T-helper 17 cell (primary cell): ENCODE data around the gene PERP. TPM values are rescaled to one million over a fixed set of nuclear protein-coding genes. Genes with fewer than 3 reads are reported as not detected.
"Not testable (repeated sequence)": the region's sequence is repeated elsewhere in the genome, so short reads cannot be mapped to it uniquely, and the experiment has no call there.

Experiments
- ATAC-seq: fragments of 150-1000 bp; cut with Tn5 transposase; 2 replicates; pipeline ENCODE4 v1.10.0; 2021; ENCODE audit warnings: mild to moderate bottlenecking, moderate library complexity
- DNase-seq, 3 donors: peaks; one replicate each; pipeline versions ENCODE4 v3.0.0 to v3.0.0-alpha.2; 2020 to 2021
- H3K9me3 ChIP-seq: one replicate; pipeline ENCODE4 v1.7.0; 2013; ENCODE audit warnings: low read length, mild to moderate bottlenecking; ENCODE audit not compliant: control insufficient read depth, poor library complexity, severe bottlenecking
- H3K27ac Mint-ChIP-seq: one replicate; pipeline ENCODE4 v1.8.0; 2022; ENCODE audit warnings: mild to moderate bottlenecking, moderate library complexity, mixed read lengths
- H3K27me3 Mint-ChIP-seq: one replicate; pipeline ENCODE4 v1.8.0; 2022; ENCODE audit warnings: mixed read lengths
- H3K36me3 Mint-ChIP-seq: one replicate; pipeline ENCODE4 v1.8.0; 2022; ENCODE audit warnings: low read depth, mixed read lengths
- H3K4me1 Mint-ChIP-seq: one replicate; pipeline ENCODE4 v1.8.0; 2022; ENCODE audit warnings: mild to moderate bottlenecking, mixed read lengths
- H3K4me3 Mint-ChIP-seq: one replicate; pipeline ENCODE4 v1.8.0; 2022; ENCODE audit warnings: mild to moderate bottlenecking, moderate library complexity, mixed read lengths
- total RNA-seq, 4 donors: library from RNA in 2 of 4; stranded (reverse) in 2 of 4; gene quantifications; one replicate each; pipeline ENCODE4 v1.2.3 and lab custom pipeline; 2022 to 2026

PERP gene
- 1 to 10 TPM; 4.3 to 5.7 TPM for total RNA-seq
- 17.5 to 25.5 reads per million in 2 donors for total RNA-seq (lab: John Stamatoyannopoulos, UW)

DNA sequence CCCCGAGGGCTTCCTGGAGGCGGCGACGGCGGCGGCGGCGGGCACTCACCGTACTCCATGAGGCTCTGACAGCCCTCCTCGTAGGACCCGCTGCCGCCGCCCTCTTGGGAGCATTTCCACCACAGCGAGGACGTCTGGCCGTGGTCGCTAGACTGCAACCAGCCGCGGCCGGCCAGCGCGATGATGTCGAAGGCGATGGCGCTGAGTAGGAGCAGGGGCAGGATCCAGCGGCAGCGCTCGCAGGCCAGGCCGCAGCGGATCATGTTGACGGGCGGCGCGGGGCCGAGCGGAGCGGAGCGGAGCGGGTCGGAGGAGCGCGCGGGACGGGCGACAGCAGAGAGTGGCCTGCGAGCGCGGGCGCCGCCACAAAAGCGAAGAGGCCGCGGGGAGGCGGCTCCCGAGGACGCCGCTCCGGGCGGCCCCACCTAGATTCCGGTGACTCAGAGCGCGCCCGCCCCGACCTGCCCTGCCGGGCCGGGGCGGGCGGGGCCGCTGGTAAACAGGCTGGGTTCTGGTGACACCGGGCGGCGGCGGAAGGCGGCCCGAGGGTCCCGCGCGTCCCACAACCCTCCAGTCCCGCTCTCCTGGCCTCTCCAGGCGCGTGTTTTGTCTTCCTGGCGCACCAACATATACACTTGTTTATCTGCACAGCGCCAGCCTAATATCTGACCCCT is at the start of gene PERP:
PERP (minus strand) TSS at position 342 of the 674 bp plus-strand sequence; CDS start at position 263, 79 bp downstream.
- Mint-ChIP-seq H3K4me1 (peaks cover 29% of the 10 kb centered on the region), H3K36me3 (no peaks in the 10 kb centered on the region), H3K4me3 (peak within 1 kb of the TSS; percentile 96), H3K27me3 (peaks cover 11% of the 10 kb centered on the region), H3K27ac (peak within 1 kb of the TSS; percentile 86)
- no peaks in the 10 kb centered on the region for H3K9me3 ChIP-seq
- DNase-seq (peak; percentile 57 to 67 (median 64)), ATAC-seq (peak; percentile 93)

GRCh38 chr6:138155443-138155842 is 48.2 kb upstream of the PERP start:
- no peaks in the 10 kb centered on the region for H3K36me3 Mint-ChIP-seq
- no peak overlapping the region for H3K4me3 Mint-ChIP-seq
- peaks cover under 1% of the 10 kb centered on the region for H3K4me1 Mint-ChIP-seq
- no peak for ATAC-seq
- H3K9me3 ChIP-seq = no peaks in the 10 kb centered on the region
- no peak overlapping the region for H3K27ac Mint-ChIP-seq
- H3K27me3 Mint-ChIP-seq = peaks cover 35% of the 10 kb centered on the region
- DNase-seq = no peak

DNA sequence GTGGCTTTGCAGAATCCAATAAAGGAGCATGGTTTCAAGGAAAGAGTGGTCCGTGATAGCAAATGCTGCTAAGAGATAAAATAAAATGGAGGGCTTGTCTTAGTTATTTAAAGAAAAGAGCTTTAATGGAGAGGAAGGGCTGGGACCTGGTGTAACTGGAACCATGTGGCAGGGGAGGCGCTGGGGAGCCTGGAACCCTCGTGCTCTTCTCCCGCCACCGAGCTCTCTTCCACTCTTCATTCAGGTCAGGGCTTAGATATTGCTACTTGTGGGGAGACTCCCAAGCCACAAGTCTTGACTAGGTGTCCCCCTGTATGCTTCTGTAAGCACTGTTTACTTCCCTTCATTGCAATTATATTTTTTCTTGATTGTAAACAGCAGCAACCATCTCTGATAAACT is 39.3 kb upstream of the PERP start:
- Mint-ChIP-seq H3K27ac (no peak overlapping the region), H3K27me3 (peaks cover 61% of the 10 kb centered on the region), H3K4me3 (no peak overlapping the region), H3K36me3 (peaks cover 2% of the 10 kb centered on the region), H3K4me1 (no peaks in the 10 kb centered on the region)
- no peaks in the 10 kb centered on the region for H3K9me3 ChIP-seq
- DNase-seq (no peak), ATAC-seq (no peak)

DNA sequence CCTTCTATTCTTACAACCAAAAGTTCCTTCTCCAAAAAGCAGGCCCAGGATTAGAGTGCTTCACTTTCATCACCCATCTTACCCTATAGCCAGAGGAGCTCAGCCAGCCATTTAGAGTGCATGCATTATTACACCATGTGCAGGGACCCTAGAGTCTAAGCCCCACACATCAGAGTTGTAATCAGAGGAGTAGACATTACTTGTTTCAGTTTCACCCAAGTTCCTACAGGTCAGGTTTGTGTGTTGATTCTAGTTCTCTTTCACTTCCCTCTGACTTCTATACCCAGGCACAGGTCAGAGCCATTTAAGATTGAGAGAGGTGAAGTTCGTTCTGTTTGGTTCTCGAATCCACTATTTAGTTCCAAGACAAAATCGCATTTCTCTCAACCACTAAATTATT is 38.2 kb upstream of the PERP start:
- Mint-ChIP-seq H3K27ac (no peak overlapping the region), H3K4me1 (no peaks in the 10 kb centered on the region), H3K36me3 (peaks cover 2% of the 10 kb centered on the region), H3K4me3 (no peak overlapping the region), H3K27me3 (peaks cover 57% of the 10 kb centered on the region)
- DNase-seq = no peak
- no peaks in the 10 kb centered on the region for H3K9me3 ChIP-seq
- ATAC-seq = no peak

GRCh38 chr6:138142806-138143205 is 35.6 kb upstream of the PERP start:
- H3K4me1 Mint-ChIP-seq = no peaks in the 10 kb centered on the region
- no peak for DNase-seq
- no peak overlapping the region for H3K27ac Mint-ChIP-seq
- no peaks in the 10 kb centered on the region for H3K9me3 ChIP-seq
- peaks cover 63% of the 10 kb centered on the region for H3K27me3 Mint-ChIP-seq
- peaks cover 5% of the 10 kb centered on the region for H3K36me3 Mint-ChIP-seq
- no peak for ATAC-seq
- no peak overlapping the region for H3K4me3 Mint-ChIP-seq

DNA sequence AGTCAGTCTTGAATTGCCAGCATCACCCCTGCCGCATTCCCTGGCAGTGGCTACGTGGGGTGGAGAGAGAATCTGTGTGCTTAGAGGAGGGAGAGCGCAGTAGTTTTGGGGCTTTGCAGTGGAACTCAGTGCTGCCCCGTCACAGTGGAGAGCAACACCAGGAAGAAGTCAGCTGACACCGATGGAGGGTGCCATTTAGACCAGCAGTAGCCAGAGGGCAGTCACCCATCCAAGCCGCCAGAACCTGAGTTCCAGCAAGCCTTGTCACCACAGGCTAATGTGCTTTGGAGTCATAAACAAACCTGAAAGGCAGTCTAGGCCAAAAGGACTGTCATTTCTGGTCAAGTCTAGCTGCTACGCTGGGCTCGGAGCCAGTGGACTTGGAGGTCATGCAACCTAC is 22.0 kb upstream of the PERP start:
- no peak overlapping the region for H3K4me3 Mint-ChIP-seq
- H3K9me3 ChIP-seq = no peaks in the 10 kb centered on the region

GRCh38 chr6:138128096-138128495 is 20.9 kb upstream of the PERP start:
- ATAC-seq (no peak), DNase-seq (no peak)
- peaks cover 21% of the 10 kb centered on the region for H3K27me3 Mint-ChIP-seq
- no peaks in the 10 kb centered on the region for H3K9me3 ChIP-seq
- peaks cover 2% of the 10 kb centered on the region for H3K36me3 Mint-ChIP-seq
- H3K4me1 Mint-ChIP-seq = no peaks in the 10 kb centered on the region
- H3K4me3 Mint-ChIP-seq = no peak overlapping the region
- H3K27ac Mint-ChIP-seq = no peak overlapping the region

More for the DNA sequence above, 22.0 kb upstream of the PERP start:
- Mint-ChIP-seq H3K27ac (no peak overlapping the region), H3K36me3 (peaks cover 2% of the 10 kb centered on the region), H3K4me1 (no peaks in the 10 kb centered on the region), H3K27me3 (peaks cover 15% of the 10 kb centered on the region)
- no peak for DNase-seq
- no peak for ATAC-seq

DNA sequence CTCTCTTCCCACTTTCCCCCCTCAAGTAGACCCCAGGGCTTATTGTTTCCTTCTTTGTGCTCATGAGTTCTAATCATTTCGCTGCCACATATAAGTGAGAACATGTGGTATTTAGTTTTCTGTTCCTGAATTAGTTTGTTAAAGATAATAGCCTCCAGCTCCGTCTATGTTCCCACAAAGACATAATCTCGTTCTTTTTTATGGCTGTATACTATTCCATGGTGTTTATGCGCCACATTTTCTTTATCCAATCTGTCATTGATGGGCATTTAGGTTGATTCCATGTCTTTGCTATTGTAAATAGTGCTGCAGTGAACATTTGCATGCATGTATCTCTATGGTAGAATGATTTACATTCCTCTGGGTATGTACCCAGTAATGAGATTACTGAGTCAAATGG is 16.9 kb upstream of the PERP start:
- ATAC-seq (no peak), DNase-seq (no peak)
- no peak overlapping the region for H3K27ac Mint-ChIP-seq
- H3K27me3 Mint-ChIP-seq = peaks cover 42% of the 10 kb centered on the region
- no peak overlapping the region for H3K4me3 Mint-ChIP-seq
- no peaks in the 10 kb centered on the region for H3K9me3 ChIP-seq
- no peaks in the 10 kb centered on the region for H3K36me3 Mint-ChIP-seq
- H3K4me1 Mint-ChIP-seq = no peaks in the 10 kb centered on the region

GRCh38 chr6:138119976-138120375 is 12.8 kb upstream of the PERP start:
- Mint-ChIP-seq H3K27me3 (peaks cover 48% of the 10 kb centered on the region), H3K36me3 (no peaks in the 10 kb centered on the region), H3K4me3 (peak overlapping the region; percentile 19), H3K4me1 (peaks cover 6% of the 10 kb centered on the region), H3K27ac (no peak overlapping the region)
- ATAC-seq = no peak
- H3K9me3 ChIP-seq = no peaks in the 10 kb centered on the region
- no peak for DNase-seq

DNA sequence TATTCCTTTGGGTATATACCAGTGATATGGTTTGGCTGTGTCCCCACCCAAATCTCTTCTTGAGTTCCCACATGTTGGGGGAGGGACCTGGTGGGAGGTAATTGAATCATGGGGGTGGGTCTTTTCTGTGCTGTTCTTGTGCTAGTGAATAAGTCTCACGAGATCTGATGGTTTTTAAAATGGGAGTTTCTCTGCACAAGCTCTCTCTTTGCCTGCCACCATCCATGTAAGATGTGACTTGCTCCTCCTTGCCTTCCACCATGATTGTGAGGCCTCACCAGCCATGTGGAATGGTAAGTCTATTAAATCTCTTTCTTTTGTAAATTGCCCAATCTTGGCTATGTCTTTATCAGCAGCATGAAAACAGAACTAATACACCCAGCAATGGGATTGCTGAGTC is 12.0 kb upstream of the PERP start:
- H3K27me3 Mint-ChIP-seq = peaks cover 52% of the 10 kb centered on the region
- not testable (repeated sequence) for DNase-seq, H3K4me3 Mint-ChIP-seq, H3K27ac Mint-ChIP-seq, H3K4me1 Mint-ChIP-seq, ATAC-seq, H3K36me3 Mint-ChIP-seq, H3K9me3 ChIP-seq

DNA sequence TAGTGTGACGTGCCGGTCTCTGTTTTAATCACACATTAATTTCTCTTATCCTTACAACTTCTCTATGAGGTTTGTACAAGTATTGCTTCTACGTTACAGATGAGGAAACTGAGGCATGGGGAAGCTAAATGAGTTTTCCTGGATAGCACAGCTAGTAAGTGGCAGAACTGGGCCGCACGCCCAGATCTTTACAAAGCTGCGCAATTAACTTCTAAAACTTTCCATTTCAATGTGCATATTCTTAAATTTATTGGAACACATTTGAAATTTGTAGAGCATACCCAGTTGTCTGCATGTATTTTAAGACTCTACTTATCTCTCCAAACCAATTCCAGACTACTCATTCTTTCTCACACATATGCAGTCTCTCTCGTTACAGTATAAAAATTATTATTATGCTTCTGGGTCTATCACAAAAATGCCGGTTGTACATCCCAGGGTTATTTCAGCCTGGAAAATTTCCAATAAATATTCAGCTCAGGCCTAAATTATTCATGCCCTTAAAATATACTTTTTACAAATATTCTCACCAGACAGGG is 10.2 kb upstream of the PERP start:
- H3K9me3 ChIP-seq = no peaks in the 10 kb centered on the region
- ATAC-seq (no peak), DNase-seq (no peak)
- no peak overlapping the region for H3K27ac Mint-ChIP-seq
- H3K36me3 Mint-ChIP-seq = no peaks in the 10 kb centered on the region
- peaks cover 6% of the 10 kb centered on the region for H3K4me1 Mint-ChIP-seq
- no peak overlapping the region for H3K4me3 Mint-ChIP-seq
- peaks cover 52% of the 10 kb centered on the region for H3K27me3 Mint-ChIP-seq

DNA sequence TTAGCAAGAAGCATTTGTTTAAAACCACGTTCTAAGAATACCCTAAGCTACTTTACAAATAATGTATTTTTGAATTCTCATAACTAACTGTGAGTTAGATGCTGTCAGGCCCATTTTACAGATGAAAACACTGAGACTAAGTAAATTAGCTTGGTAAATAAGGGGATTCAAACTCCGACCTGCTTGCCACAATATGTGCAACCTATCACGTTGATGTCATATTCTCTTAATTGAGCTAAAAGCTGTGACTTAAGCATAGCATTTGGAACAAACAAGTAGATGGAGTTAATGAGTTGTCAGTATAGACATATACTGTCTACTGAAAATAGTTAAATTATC is 9.4 kb upstream of the PERP start:
- no peak for DNase-seq
- Mint-ChIP-seq H3K4me1 (peaks cover 6% of the 10 kb centered on the region), H3K4me3 (no peak overlapping the region), H3K36me3 (no peaks in the 10 kb centered on the region), H3K27ac (no peak overlapping the region), H3K27me3 (peaks cover 47% of the 10 kb centered on the region)
- no peaks in the 10 kb centered on the region for H3K9me3 ChIP-seq
- no peak for ATAC-seq

- DNase-seq = peak in 1 of 3 donors; percentile 16
- Mint-ChIP-seq H3K36me3 (no peaks in the 10 kb centered on the region), H3K4me3 (no peak overlapping the region), H3K4me1 (peaks cover 6% of the 10 kb centered on the region), H3K27me3 (peaks cover 47% of the 10 kb centered on the region), H3K27ac (no peak overlapping the region)
- H3K9me3 ChIP-seq = no peaks in the 10 kb centered on the region
- peak; percentile 91 for ATAC-seq
These were observed 8.8 kb upstream of the PERP start for GRCh38 chr6:138115877-138116660.
